ENCODE measurements around the gene ADRA2B.
"Not testable (repeated sequence)": the region's sequence is repeated elsewhere in the genome, so short reads cannot be mapped to it uniquely, and the experiment has no call there.

Gene ADRA2B

DNA sequence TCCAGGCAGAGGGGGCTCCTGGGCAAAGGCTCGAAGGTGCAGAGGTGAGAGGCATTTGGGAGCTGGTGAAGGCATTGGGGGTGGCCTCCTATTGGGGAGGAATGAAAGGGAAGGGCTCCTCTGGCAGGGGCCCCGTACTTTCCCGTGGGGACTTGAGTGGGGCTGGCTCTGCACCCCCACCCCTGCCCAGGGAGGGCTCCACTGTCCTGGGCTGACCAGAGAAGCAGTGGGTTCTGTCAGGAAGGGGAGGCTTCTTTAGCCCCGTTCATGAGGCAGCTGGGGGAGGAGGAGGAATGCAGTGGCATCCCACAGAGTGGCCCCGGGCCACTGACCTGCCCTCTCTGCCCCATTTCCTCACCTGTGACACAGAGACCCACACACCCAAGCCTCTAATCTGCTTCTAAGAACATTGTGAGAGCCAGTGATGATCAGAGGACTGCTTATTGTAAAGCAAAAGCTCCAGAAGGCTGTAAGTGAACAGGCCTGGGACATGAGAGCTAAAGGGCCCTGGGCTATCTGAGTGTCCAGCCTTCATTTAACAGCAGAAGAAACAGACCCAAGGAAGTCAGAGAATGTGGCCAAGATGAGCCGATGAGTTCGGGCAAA lies 43.1 kb downstream of the ADRA2B start:
- ChIA-PET POLR2A (no interaction called here), CTCF (interaction anchor here (2.2 kb wide), 1 partner anchor 81 kb away, joined by 5 read pairs; no protein-coding TSS in a partner anchor)
- DNase-seq (ENCODE audit: extremely low spot score): no peak
- TF ChIP-seq, protein P1, sequence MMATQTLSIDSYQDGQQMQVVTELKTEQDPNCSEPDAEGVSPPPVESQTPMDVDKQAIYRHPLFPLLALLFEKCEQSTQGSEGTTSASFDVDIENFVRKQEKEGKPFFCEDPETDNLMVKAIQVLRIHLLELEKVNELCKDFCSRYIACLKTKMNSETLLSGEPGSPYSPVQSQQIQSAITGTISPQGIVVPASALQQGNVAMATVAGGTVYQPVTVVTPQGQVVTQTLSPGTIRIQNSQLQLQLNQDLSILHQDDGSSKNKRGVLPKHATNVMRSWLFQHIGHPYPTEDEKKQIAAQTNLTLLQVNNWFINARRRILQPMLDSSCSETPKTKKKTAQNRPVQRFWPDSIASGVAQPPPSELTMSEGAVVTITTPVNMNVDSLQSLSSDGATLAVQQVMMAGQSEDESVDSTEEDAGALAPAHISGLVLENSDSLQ (IDR thresholded peaks at IDR 0.05): no peak
- TF ChIP-seq L3MBTL2 (conservative IDR thresholded peaks at IDR 0.05) (no peak), SUZ12 (IDR thresholded peaks at IDR 0.05) (no peak), LEF1 (IDR thresholded peaks at IDR 0.05; ENCODE audit: borderline replicate concordance) (no peak), BHLHE40 (IDR thresholded peaks at IDR 0.05; ENCODE audit: borderline replicate concordance) (no peak), NFRKB (IDR thresholded peaks at IDR 0.05) (no peak), FOXM1 (IDR thresholded peaks at IDR 0.05; ENCODE audit: borderline replicate concordance) (no peak), FOXK2 (IDR thresholded peaks at IDR 0.05) (no peak), FOXA1 (IDR thresholded peaks at IDR 0.05) (no peak), ARNT (IDR thresholded peaks at IDR 0.05) (no peak), ELF4 (IDR thresholded peaks at IDR 0.05) (no peak), ZNF384 (IDR thresholded peaks at IDR 0.05) (no peak), SP1 (IDR thresholded peaks at IDR 0.05) (no peak)

DNA sequence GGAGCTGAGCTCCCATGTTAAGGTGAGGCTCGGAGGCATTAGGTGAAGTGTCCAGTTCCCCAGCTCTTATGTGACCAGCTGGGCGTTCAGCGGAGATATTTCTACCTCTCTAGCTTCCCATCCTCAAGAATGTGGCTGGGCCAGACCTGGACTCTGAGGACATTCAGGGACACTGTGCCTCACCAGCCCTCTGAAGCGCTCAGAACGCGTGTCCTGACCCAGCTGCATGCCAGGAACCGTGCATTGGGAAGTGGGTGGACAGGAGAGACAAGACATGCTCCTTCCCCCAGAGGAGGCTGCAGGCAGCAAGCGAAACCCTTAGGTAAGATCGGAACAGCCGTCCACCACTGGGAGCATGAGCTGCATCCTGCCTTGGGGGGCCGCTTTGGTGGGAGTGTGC lies 43.6 kb downstream of the ADRA2B start:
- ChIA-PET POLR2A (no interaction called here), CTCF (no interaction called here)
- no peak for TF ChIP-seq FOXM1 (IDR thresholded peaks at IDR 0.05; ENCODE audit: borderline replicate concordance)
- no peak for TF ChIP-seq BHLHE40 (IDR thresholded peaks at IDR 0.05; ENCODE audit: borderline replicate concordance)
- no peak for TF ChIP-seq HDGF (IDR thresholded peaks at IDR 0.05; ENCODE audit: borderline replicate concordance)
- TF ChIP-seq CTBP1 (IDR thresholded peaks at IDR 0.05; ENCODE audit: borderline replicate concordance): no peak
- TF ChIP-seq SP1 (IDR thresholded peaks at IDR 0.05): no peak
- no peak for TF ChIP-seq FOXK2 (IDR thresholded peaks at IDR 0.05)
- TF ChIP-seq ARNT (IDR thresholded peaks at IDR 0.05): no peak
- no peak for TF ChIP-seq ZNF384 (IDR thresholded peaks at IDR 0.05)
- TF ChIP-seq L3MBTL2 (conservative IDR thresholded peaks at IDR 0.05): no peak
- TF ChIP-seq FOXA1 (IDR thresholded peaks at IDR 0.05): no peak
- TF ChIP-seq TARDBP (IDR thresholded peaks at IDR 0.05): no peak
- no peak for TF ChIP-seq NFRKB (IDR thresholded peaks at IDR 0.05)
- TF ChIP-seq, protein P1 (IDR thresholded peaks at IDR 0.05): no peak
- TF ChIP-seq ELF4 (IDR thresholded peaks at IDR 0.05): no peak
- no peak for TF ChIP-seq LEF1 (IDR thresholded peaks at IDR 0.05; ENCODE audit: borderline replicate concordance)
- TF ChIP-seq SUZ12 (IDR thresholded peaks at IDR 0.05): no peak
- DNase-seq (ENCODE audit: extremely low spot score): no peak

DNA sequence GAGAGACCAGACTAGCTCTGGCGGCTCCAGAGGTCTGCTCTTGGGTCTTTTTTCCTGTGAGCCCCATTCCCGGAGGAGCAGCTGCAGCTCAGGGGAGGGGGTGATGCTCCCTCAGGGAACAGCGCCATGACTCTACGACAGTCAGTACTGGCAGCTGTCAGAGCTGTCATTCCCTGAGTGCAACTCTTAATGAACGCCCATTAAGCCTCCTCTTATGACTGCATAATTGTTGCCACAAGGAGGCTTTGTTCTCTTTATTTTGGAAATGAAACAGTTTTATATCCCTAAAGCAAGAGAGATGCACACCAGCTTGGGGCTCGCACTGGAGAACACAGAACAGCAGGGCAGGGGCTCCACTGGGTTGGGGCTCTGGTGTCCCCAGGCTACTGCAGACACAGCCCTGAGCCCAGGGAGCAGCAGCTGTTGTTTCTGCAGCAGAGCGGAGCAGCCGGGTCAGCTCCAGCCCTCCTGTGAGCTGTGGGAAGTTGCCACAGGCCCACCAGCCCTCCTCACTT lies 44.3 kb downstream of the ADRA2B start:
- POLR2A ChIA-PET; DNase-seq (ENCODE audit: extremely low spot score); CTCF ChIA-PET: not testable (repeated sequence)

DNA sequence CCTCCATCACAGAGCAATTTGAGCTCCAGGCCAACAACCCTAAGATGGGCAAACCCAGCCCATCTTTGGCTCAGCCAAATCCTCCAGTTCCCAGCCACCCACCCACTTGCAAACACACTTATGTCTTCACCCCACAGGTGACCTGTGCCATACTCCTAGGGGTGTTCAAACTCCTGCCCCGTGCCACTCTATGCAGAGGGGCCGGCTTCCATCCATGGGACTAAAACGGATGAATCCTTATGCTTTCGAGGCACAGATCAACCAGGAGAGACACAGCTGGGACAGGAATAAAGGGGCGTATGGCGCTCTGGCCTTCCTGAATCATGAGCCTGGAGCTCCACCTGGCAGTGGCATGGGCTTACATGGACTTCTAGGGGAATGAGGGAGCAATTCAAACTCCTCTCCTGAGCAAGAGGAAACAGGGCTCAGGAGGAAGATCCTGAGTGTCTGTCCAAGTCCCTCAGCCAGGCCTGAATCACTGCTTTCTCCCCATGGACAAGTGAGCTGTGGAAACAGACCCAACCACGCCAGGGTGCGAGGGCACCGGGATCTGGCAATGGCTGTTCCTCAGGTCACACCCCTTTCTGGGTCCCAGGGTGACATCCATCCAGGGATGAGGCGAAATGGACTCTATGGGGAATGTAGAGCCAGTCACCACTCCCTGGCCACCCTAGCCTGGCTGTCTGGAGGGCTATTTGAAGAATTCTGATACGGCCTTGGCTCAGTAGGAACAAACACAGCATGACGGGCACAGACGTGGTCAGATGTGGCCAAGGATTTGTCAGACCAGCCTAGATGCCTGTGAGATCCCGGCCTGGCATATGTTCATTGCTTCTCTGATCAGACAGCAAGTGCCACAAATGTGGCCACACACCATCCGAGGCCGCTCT lies 45.0 kb downstream of the ADRA2B start:
- POLR2A ChIA-PET; DNase-seq (ENCODE audit: extremely low spot score): not testable (repeated sequence)
- CTCF ChIA-PET: interaction anchor here (0.6 kb wide), 1 partner anchor 349 kb away, joined by 3 read pairs; no protein-coding TSS in a partner anchor

DNA sequence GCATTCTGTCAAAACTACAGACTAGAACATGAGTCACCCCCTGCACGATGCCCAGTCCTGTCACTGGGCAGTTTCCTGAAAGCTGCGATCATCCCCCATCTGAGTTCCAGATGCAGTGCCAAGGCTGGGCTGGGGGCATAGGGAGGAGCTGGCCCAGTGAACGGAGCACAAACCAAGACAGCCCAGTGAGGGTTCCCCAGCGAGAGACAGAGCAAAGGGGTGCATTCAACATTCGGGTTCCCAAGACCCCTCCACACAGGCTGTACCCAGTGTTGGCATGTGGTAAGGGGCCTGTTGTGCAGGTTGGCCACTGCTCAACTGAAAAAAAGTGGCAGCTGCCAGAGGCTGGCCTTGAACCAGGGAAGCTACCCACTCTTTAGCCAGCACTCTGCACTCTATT lies 46.0 kb downstream of the ADRA2B start:
- DNase-seq (ENCODE audit: extremely low spot score); POLR2A ChIA-PET: not testable (repeated sequence)
- CTCF ChIA-PET: interaction anchor here (0.6 kb wide), 1 partner anchor 350 kb away, joined by 3 read pairs; no protein-coding TSS in a partner anchor

DNA sequence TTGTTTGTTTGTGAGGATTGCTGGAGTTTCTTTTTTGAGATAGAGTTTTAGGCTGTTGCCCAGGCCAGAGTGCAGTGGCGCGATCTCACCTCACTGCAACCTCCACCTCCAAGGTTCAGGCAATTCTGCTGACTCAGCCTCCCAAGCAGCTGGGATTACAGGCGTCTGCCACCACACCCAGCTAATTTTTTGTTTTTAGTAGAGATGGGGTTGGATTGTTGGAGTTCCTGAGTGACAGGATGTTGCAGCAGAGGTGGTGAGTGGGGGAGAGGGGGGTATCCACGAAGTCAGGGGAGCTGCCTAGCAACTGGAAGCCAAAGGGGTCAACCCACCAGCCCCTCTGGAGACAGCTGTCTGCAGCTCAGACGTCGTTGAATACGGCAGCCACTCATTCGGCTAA lies 46.5 kb downstream of the ADRA2B start:
- CTCF ChIA-PET; POLR2A ChIA-PET; DNase-seq (ENCODE audit: extremely low spot score): not testable (repeated sequence)

DNA sequence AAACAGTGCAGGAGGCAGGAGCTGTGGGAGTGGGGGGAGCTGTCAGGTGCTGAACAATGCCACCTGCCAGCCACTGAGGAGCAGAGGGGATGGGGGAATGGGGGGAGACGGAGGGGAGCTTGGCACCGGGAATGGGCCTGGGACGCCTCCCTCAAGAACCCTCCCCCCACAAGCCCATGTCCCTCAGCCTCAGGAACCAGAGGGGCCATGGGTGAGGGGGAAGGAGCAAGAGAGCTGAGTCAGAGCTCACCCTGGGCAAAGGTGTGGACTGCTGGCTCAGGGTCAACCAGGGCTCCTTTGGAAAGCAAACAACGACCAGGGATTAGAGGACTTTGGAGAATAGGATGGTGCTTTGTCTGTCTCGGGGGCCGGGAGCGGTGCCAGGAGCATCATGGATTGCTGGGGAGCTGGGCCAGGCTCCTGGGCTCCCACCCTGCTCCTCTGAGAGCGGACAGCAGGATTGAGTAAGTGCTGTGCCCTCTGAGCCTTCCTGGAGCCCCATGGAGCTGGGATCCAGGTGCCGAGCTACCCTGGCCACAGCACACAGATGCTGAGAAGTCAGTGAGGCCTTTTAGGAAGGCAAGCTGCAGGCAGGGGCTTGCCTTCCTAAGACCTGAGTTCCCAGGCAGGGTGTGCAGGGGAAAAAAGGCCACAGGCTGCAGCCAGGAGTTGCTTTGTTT lies 48.3 kb downstream of the ADRA2B start:
- POLR2A ChIA-PET; DNase-seq (ENCODE audit: extremely low spot score); CTCF ChIA-PET: not testable (repeated sequence)

DNA sequence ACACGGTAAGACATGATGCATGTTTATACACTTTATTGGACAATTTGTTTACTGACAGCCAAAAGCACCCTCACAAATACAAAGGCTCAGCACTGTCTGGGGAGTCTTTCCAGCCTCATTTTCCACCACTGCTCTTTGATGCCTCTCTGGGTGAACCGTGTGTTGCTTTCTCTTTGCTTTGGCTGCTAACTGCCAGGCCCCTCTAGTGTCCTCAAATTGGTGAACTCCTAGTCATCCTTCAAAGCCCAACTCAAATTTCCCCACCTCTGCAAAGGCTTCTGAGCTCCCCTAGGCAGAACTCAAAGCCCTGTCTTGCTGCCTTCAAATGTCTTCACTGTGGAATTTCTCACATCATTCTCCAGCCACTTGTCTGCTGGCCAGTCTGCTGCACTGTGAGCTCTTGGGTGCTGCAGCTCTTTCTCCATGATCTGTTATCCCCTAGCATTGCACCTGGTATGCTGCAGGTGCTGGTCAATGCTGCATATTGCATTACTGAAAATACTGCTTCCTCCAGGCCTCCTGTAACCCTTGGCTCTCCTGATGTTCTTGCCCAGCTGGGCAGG lies 49.2 kb downstream of the ADRA2B start:
- DNase-seq (ENCODE audit: extremely low spot score); CTCF ChIA-PET; POLR2A ChIA-PET: not testable (repeated sequence)

DNA sequence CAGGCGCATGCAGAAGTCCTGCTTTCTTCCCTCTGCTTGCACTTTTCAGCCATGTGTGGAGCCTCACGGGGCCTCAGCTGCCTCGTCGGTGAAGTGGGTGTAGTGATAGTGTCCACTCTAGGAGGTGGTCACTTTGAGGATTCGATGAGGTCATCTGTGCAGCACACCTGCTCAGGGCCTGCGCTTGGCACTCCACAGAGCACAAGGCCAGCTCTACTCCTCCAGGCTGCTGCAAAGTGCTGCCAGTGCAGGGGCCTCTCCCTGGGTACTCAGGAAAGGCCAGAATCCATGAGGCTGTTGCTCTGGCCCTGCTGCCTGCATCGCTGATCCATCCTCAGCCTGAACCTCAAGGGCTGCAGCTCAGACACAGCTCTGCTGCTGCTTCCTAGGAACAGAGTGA lies 49.9 kb downstream of the ADRA2B start:
- CTCF ChIA-PET; DNase-seq (ENCODE audit: extremely low spot score); POLR2A ChIA-PET: not testable (repeated sequence)

DNA sequence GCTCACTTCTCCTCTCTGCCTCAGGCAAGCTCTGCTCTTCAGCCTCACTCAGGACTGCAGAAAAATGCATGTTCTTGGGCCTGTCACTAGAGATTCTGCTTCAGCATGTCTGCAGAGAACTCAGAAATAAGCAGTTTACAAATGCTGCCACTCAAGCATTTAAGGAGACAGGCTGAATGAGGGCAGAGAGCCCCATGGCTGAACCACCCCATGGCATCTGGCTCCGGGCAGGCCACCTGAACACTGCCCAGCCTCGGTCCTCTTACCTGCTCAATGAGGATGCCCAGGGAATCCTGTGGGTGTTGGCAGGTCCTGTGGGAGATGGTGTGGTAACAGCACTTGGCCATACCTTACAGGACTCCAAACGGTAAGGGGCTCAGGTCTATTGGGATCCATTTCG lies 50.4 kb downstream of the ADRA2B start:
- CTCF ChIA-PET; POLR2A ChIA-PET; DNase-seq (ENCODE audit: extremely low spot score): not testable (repeated sequence)

Measured in HEK293T (cell line).